Fibroblast of skin of scalp (primary cell): ENCODE data around the gene UCP3.
A peak's percentile ranks its signal among the peaks of the same experiment; 100 is the strongest.

Source experiments
- DNase-seq: peaks from one replicate; pipeline ENCODE4 v3.0.0-alpha.2; 2013

Gene UCP3

GRCh38 chr11:73977856-73978519 is 30.9 kb downstream of the UCP3 start:
- no peak for DNase-seq

DNA sequence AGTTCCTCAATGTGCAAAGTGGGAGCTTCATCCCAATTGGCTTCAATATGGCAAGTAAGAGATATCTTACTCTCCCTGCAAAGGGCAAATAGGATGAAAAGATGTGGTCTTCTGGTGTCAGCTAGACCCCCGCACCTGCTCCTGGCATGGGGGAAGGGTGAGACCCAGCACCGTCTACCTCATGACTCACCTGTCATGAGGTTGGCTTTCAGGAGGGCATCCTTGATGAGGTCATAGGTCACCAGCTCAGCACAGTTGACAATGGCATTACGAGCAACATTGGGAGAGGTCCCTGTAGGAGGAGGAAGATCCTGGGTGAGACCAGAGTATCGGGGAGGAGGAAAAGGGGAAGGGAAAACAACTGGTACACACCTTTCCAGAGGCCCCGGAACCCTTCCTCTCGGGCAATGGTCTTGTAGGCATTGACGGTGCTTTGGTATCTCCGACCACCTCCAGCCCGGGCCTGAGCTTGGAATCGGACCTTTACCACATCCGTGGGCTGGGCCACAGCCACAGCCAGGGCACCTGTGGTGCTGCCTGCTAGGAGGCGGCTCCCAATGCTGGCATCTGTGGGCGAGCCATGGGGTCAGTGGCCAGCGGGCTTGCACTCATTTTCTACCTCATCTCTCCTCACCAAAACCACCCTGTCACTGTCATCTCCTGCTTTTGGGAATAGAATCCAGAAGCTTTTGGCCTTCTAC is 32.3 kb downstream of the UCP3 start:
- no peak for DNase-seq

DNA sequence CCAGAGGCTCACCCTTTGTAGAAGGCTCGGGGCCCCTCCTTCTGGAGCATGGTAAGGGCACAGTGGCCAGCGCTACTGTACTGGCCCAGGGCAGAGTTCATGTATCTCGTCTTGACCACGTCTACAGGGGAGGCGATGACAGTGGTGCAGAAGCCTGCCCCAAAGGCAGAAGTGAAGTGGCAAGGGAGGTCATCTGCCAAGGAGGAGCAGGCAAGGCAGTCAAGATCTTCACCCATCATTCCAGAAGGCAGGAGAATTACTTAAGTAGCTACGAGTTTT is 33.5 kb downstream of the UCP3 start:
- no peak for DNase-seq

DNA sequence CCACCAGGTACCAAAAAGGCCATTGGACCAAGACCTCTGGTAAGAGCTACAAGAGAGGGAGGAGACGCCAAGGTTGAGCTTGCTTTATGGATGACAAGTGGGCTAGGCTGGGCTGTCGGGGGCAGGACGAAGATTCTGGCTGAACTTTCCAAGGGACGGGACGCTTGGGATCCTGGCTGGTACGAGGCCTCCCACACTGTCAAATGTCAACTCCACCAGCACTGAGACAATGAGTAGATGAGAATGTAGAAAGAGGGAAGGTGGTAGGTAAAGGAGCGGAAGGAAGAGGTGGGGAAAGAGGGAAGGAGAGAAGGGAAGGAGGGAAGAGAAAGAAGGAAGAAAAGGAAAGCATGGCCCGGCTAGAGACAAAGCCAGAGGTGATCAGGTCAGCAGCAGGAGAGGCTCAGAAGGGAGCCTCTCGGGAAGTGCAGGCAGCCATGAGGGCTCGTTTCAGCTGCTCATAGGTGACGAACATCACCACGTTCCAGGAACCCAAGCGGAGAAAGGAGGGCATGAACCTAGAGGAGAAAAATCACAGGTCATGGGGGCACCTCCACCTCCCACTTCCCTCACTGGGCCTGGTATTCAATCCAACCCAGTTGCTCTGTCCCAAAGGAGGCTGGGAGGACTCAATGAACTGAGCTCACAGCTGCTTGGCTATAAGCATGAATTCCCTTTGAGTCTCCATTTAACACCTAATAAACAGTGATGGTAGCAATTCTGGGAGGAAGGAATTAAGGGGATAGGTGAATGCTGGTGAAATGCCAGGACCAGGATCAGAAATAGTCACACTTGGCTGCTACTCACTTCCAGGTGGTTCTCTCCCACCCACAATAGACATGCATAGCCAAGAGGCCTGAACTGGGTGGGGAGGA is 34.0 kb downstream of the UCP3 start:
- DNase-seq = no peak

- DNase-seq = no peak
Observed at GRCh38 chr11:73972620-73973449, 36.0 kb downstream of the UCP3 start.

- DNase-seq = no peak
Observed at GRCh38 chr11:73972187-73972586, 36.7 kb downstream of the UCP3 start.

DNA sequence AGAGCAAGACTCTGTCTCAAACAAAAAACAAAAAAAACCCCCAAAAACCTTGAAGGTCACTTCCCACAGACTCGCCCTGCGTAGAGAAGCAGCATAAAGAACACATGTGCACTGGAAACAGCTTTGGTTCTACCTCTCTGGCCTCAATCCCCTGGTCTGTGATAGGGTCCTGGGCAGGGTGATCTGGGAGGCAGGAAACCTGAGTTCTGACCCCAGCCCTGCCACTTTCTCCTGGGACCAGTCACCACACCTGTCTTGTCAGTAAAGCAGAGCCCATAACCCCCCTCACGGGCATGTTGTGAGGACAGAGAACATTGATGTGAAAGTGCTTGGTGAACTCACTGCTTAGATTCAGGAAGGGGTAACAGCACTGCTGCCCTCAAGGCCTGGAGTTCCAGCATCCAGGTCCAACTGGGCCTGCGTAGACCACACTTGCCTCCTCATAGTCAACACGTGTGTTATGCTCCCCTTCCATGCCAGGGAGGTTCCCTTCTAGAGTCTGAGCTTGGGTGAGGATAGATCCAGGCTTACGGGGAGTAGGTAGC is 37.6 kb downstream of the UCP3 start:
- DNase-seq = no peak

GRCh38 chr11:73969991-73970800 is 38.7 kb downstream of the UCP3 start:
- DNase-seq = no peak

GRCh38 chr11:73969091-73969490 is 39.8 kb downstream of the UCP3 start:
- DNase-seq = no peak

DNA sequence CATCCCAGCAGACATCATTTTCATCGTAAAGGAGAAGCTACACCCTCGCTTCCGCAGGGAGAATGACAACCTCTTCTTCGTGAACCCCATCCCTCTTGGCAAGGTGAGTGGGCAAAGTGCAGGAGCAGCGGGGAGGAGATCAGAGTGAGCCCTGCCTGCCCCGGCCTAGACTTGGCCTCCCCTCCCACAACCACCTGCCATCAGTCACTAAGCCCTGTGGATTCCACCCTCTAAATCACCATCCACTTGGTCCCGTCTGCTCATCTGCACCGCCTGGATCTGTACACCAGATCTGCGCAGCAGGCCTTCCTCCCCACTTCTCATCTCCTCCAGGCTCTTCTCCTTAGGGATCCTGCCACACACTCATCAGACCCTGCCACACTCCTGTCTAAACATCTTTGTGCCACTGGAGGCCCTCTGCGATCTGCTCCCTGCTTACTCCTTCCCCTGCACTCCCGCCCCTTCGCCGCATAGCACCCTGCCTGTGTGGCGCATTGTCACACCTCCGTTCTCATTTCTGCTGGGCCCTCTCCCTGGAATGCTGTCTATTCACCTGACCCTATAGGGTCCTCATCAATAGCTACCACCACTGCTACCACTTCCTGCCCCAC is 40.4 kb downstream of the UCP3 start:
- no peak for DNase-seq

GRCh38 chr11:73965764-73966121 is 43.1 kb downstream of the UCP3 start:
- no peak for DNase-seq

- DNase-seq = peak; percentile 62
Observed at GRCh38 chr11:73965076-73965763, 43.7 kb downstream of the UCP3 start.

DNA sequence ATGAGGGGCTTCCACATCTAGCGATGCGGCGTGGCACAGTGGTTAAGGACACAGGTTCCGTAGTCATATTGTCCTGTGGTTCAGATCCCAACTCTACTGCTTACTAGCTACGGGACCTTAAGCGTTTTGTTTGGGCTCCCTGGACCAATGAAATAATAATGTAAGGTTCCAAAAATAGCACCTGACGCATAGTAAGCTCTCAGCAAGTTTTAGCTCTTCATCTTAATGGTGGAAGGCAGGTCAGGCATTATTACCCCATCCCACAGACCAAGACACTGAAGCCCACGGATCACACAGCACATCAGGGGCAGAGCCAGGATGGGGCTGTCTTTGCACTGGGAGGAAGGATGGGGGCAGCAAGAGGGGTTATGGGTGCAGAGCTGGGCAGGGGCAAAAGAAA is 45.0 kb downstream of the UCP3 start:
- DNase-seq = no peak

GRCh38 chr11:73962101-73962705 is 46.7 kb downstream of the UCP3 start:
- DNase-seq = no peak

DNA sequence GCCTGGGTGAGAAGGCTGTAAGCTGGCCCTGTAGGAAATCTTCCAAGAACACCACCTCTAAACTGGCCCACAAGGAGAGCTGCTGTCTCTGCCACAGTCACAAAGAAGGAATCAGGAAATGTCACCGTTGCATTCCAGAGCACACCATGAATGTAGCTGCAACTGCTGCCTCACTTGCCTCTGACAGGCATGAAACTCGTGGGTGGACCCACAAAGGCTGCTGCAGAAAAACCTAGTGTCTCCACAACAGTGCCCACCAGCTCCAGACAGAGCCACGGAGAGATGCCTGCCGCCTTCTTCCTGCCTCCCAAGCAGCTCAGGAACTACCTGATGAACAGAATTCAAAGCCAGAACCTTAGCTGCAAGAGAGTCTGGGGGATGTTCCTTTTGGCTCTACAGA is 47.6 kb downstream of the UCP3 start:
- peak; percentile 50 for DNase-seq

DNA sequence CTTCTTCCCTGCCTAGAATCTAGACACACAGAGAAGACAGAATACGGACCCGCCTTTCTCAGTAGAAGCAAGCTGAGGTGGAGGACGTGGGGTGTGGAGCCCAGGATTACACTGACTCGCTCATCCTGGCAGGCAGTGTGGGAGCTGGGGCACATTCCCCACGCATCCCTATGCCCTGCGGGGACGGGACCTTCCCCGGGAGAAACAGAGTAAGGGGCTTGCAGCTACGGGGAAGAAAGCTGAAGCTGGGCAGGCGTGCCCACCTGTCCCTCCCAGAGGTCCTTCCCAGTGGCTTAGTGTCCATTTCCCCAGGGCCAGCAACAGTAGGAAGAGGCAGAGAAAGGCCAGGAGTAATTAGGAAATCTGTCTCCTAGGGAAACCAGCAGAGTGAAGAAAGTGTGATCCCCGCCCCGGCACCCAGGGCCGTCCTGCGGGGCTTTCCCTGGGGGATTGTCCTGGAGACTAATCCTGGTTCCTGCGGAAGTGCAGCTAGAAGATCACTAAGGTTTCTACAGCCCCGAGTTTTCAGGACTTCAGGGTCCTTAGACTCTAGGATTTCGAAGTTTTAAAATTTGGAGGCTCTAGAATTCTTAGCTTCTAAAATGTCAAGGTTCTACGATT is 50.3 kb downstream of the UCP3 start:
- DNase-seq = no peak

GRCh38 chr11:73957654-73958361 is 51.1 kb downstream of the UCP3 start:
- no peak for DNase-seq

GRCh38 chr11:73956876-73957653 is 51.8 kb downstream of the UCP3 start:
- DNase-seq = no peak
